ENCODE results near the gene FZD4.

GRCh38 chr11:86938203-86938899, 16.8 kb downstream of the FZD4 start:
- TF ChIP-seq CTCF (IDR thresholded peaks at IDR 0.05 in 2 of 3, conservative IDR thresholded peaks at IDR 0.05 in 1 of 3; ENCODE audit: borderline replicate concordance in 1 of 3, insufficient read depth in 1 of 3, low read depth in 2 of 3, low read length in 2 of 3) (no peak), POLR2A (IDR thresholded peaks at IDR 0.05; ENCODE audit: borderline replicate concordance, extremely low read depth, insufficient read depth, insufficient read length) (no peak), FOSL1 (IDR thresholded peaks at IDR 0.05; ENCODE audit: low read depth) (no peak), ZNF274 (IDR thresholded peaks at IDR 0.05; ENCODE audit: low read depth, low read length) (no peak), SIN3A (IDR thresholded peaks at IDR 0.05; ENCODE audit: low read depth) (no peak), EZH2 (IDR thresholded peaks at IDR 0.05) (no peak), REST (IDR thresholded peaks at IDR 0.05; ENCODE audit: low read depth) (no peak), ZFX (IDR thresholded peaks at IDR 0.05) (no peak), POLR2AphosphoS5 (IDR thresholded peaks at IDR 0.05; ENCODE audit: low read depth, low read length) (no peak), SP1 (IDR thresholded peaks at IDR 0.05; ENCODE audit: low read depth) (no peak)
- TF ChIP-seq, protein P1, sequence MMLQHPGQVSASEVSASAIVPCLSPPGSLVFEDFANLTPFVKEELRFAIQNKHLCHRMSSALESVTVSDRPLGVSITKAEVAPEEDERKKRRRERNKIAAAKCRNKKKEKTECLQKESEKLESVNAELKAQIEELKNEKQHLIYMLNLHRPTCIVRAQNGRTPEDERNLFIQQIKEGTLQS (IDR thresholded peaks at IDR 0.05), result no peak
